K562 (cell line): ENCODE results near the gene KLHL9.

Source experiments
- CTCF ChIP-seq, 3 experiments: IDR thresholded peaks in 2 of 3; conservative IDR thresholded peaks in 1 of 3; 2 replicates each; pipeline ENCODE4 v1.5.1; 2011 to 2012; ENCODE audit warnings: low read length in 3 of 3, mild to moderate bottlenecking in 3 of 3, control low read depth in 2 of 3, improper control_type of control experiment in 1 of 3, inconsistent platforms in 1 of 3, low read depth in 1 of 3, mixed read lengths in 1 of 3, moderate library complexity in 1 of 3; ENCODE audit not compliant: insufficient read depth in 2 of 3
- RAD21 ChIP-seq, 2 experiments: fragments of 250-450 bp in 1 of 2; fragments of 450-650 bp in 1 of 2; sonication (Bioruptor Pico) in 1 of 2; formaldehyde crosslinking in 1 of 2; IDR thresholded peaks in 1 of 2; conservative IDR thresholded peaks in 1 of 2; 2 replicates each; pipeline versions ENCODE4 v1.4.0 to v1.8.0; 2020 to 2022; ENCODE audit warnings: mild to moderate bottlenecking in 2 of 2, moderate library complexity in 1 of 2
- SIRT6 ChIP-seq: IDR thresholded peaks from one replicate; pipeline ENCODE4 v1.6.1; 2012; ENCODE audit warnings: low read depth, mild to moderate bottlenecking, control low read depth, inconsistent platforms, low read length, moderate library complexity
- TF ChIP-seq, protein P1 (sequence below), 2 experiments: fragments of 200-800 bp in 1 of 2; sonication (Bioruptor generic) in 1 of 2; sonication (generic) in 1 of 2; formaldehyde crosslinking in 1 of 2; IDR thresholded peaks in 1 of 2; conservative IDR thresholded peaks in 1 of 2; 2 replicates each; pipeline versions ENCODE4 v1.5.0 to v1.6.1; 2016 to 2020; ENCODE audit warnings: missing compliant biosample characterization in 1 of 2, missing genetic modification characterization in 1 of 2, missing genetic modification reagents in 1 of 2

- TF ChIP-seq, protein P1, sequence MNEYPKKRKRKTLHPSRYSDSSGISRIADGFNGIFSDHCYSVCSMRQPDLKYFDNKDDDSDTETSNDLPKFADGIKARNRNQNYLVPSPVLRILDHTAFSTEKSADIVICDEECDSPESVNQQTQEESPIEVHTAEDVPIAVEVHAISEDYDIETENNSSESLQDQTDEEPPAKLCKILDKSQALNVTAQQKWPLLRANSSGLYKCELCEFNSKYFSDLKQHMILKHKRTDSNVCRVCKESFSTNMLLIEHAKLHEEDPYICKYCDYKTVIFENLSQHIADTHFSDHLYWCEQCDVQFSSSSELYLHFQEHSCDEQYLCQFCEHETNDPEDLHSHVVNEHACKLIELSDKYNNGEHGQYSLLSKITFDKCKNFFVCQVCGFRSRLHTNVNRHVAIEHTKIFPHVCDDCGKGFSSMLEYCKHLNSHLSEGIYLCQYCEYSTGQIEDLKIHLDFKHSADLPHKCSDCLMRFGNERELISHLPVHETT (CRISPR knock-in tag; conservative IDR thresholded peaks at IDR 0.05 in 1 of 2, IDR thresholded peaks at IDR 0.05 in 1 of 2) = no peak
- TF ChIP-seq SIRT6 = no peak
- TF ChIP-seq RAD21 (CRISPR knock-in tag; conservative IDR thresholded peaks at IDR 0.05 in 1 of 2, IDR thresholded peaks at IDR 0.05 in 1 of 2) = no peak
- TF ChIP-seq CTCF (IDR thresholded peaks at IDR 0.05 in 2 of 3, conservative IDR thresholded peaks at IDR 0.05 in 1 of 3; ENCODE audit: insufficient read depth in 2 of 3, low read depth in 1 of 3, low read length in 3 of 3) = no peak
Measured at GRCh38 chr9:21324047-21324446, 11.2 kb downstream of the KLHL9 start.
